A549 (cell line): ENCODE data around the gene HERC3. TPM values are rescaled to one million over a fixed set of nuclear protein-coding genes. Genes with fewer than 3 reads are reported as not detected.

Experiments
- ATAC-seq, 2 experiments: fragments of 200-7000 bp in 1 of 2; fragments of >200 bp in 1 of 2; cut with Nextera tagmentation in 1 of 2; cut with Tn5 transposase in 1 of 2; 3 replicates each; pipeline versions ENCODE4 v1.8.0 to v1.9.1; 2018 to 2020; ENCODE audit warnings: mild to moderate bottlenecking in 1 of 2, moderate library complexity in 1 of 2
- CTCF ChIA-PET: fragments of 300-600 bp; sonication (Branson Sonifier 250); formaldehyde crosslinking; extraction: SDS; loops from one replicate; lab custom pipeline; 2021; ENCODE audit warnings: antibody characterized with exemption, inconsistent platforms; lab: Yijun Ruan, JAX
- POLR2A ChIA-PET: fragments of 350-600 bp; formaldehyde crosslinking; extraction: SDS; loops from one replicate; lab custom pipeline; 2021; ENCODE audit warnings: antibody characterized with exemption, inconsistent platforms; lab: Yijun Ruan, JAX
- DNase-seq, 2 experiments: peaks; one replicate each; pipeline versions ENCODE4 v3.0.0 to v3.0.0-alpha.2; 2011 to 2016; ENCODE audit warnings: low read depth in 1 of 2, low spot score in 1 of 2
- FAIRE-seq: peaks from 2 replicates; lab custom pipeline; 2011; peaks lifted over from hg19 to GRCh38; lab: Jason Lieb, UNC
- H3K27ac ChIP-seq, 2 experiments: fragments of >200 bp; sonication (Bioruptor Twin); formaldehyde crosslinking; 3 replicates each; pipeline ENCODE4 v1.5.1; 2016 to 2017
- H3K4me1 ChIP-seq: fragments of >200 bp; sonication (Bioruptor Twin); formaldehyde crosslinking; 3 replicates; pipeline ENCODE4 v1.6.1; 2016
- H3K4me2 ChIP-seq: fragments of >200 bp; sonication (Bioruptor Twin); formaldehyde crosslinking; 3 replicates; pipeline ENCODE4 v1.6.1; 2016
- H3K4me3 ChIP-seq: fragments of >200 bp; sonication (Bioruptor Twin); formaldehyde crosslinking; 3 replicates; pipeline ENCODE4 v1.5.1; 2016
- H3K9me3 ChIP-seq: fragments of >200 bp; sonication (Bioruptor Twin); formaldehyde crosslinking; 3 replicates; pipeline ENCODE4 v1.6.1; 2016
- BHLHE40 ChIP-seq: IDR thresholded peaks from 2 replicates; pipeline ENCODE4 v1.6.1; 2012; ENCODE audit warnings: low read depth, low read length, inconsistent platforms
- CEBPB ChIP-seq, 2 experiments: fragments of >200 bp in 1 of 2; sonication (Bioruptor Twin) in 1 of 2; formaldehyde crosslinking in 1 of 2; IDR thresholded peaks; 2 replicates each; pipeline ENCODE4 v1.6.1; 2012 to 2016
- CHD2 ChIP-seq: fragments of 150-350 bp; IDR thresholded peaks from 2 replicates; pipeline ENCODE4 v1.6.1; 2014; ENCODE audit warnings: low read length; ENCODE audit not compliant: partially characterized antibody
- CHD4 ChIP-seq: fragments of 200-600 bp; sonication (generic); IDR thresholded peaks from 2 replicates; pipeline ENCODE4 v1.6.1; 2016; ENCODE audit warnings: antibody characterized with exemption, mild to moderate bottlenecking, borderline replicate concordance
- CTCF ChIP-seq: fragments of >200 bp; sonication (Bioruptor Twin); formaldehyde crosslinking; IDR thresholded peaks from 3 replicates; pipeline ENCODE4 v1.5.1; 2016
- E2F6 ChIP-seq: IDR thresholded peaks from 2 replicates; pipeline ENCODE4 v1.6.1; 2012; ENCODE audit warnings: low read depth, borderline replicate concordance
- EHF ChIP-seq: fragments of 250-450 bp; sonication (Bioruptor Pico); IDR thresholded peaks from 2 replicates; pipeline ENCODE4 v1.5.0; 2020; ENCODE audit warnings: mild to moderate bottlenecking
- ELK1 ChIP-seq: fragments of 150-350 bp; IDR thresholded peaks from 2 replicates; pipeline ENCODE4 v1.6.1; 2014; ENCODE audit warnings: low read depth, mild to moderate bottlenecking, low read length
- FOXS1 ChIP-seq: fragments of 250-450 bp; sonication (Bioruptor Pico); IDR thresholded peaks from 2 replicates; pipeline ENCODE4 v1.5.0; 2020; ENCODE audit warnings: mild to moderate bottlenecking, moderate library complexity
- GATA3 ChIP-seq: IDR thresholded peaks from 2 replicates; pipeline ENCODE4 v1.6.1; 2012; ENCODE audit warnings: borderline replicate concordance
- HEYL ChIP-seq: fragments of 250-450 bp; sonication (Bioruptor Pico); IDR thresholded peaks from 2 replicates; pipeline ENCODE4 v1.8.0; 2021; ENCODE audit warnings: mild to moderate bottlenecking, moderate library complexity
- HMGXB4 ChIP-seq: fragments of 250-450 bp; sonication (Bioruptor Pico); IDR thresholded peaks from 2 replicates; pipeline ENCODE4 v1.5.0; 2021; ENCODE audit warnings: mild to moderate bottlenecking, moderate library complexity, borderline replicate concordance
- HOXA7 ChIP-seq: fragments of 250-450 bp; sonication (Bioruptor Pico); IDR thresholded peaks from 2 replicates; pipeline ENCODE4 v1.5.0; 2020; ENCODE audit warnings: mild to moderate bottlenecking, moderate library complexity
- JUN ChIP-seq, 2 experiments: fragments of >200 bp; sonication (Bioruptor Twin); formaldehyde crosslinking; IDR thresholded peaks; 2 replicates in 1 of 2; 3 replicates in 1 of 2; pipeline ENCODE4 v1.6.1; 2016 to 2017
- KDM5A ChIP-seq: fragments of 200-600 bp; sonication (generic); IDR thresholded peaks from 2 replicates; pipeline ENCODE4 v1.6.1; 2016; ENCODE audit warnings: antibody characterized with exemption, mild to moderate bottlenecking
- MAFK ChIP-seq: fragments of 450-650 bp; IDR thresholded peaks from 2 replicates; pipeline ENCODE4 v1.6.1; 2014; ENCODE audit not compliant: partially characterized antibody
- MAZ ChIP-seq: fragments of 150-350 bp; IDR thresholded peaks from 2 replicates; pipeline ENCODE4 v1.6.1; 2014; ENCODE audit warnings: antibody characterized with exemption, low read depth, low read length, borderline replicate concordance
- MYC ChIP-seq: IDR thresholded peaks from 2 replicates; pipeline ENCODE4 v1.6.1; 2012; ENCODE audit warnings: mild to moderate bottlenecking, inconsistent platforms, low read length, improper control_type of control experiment, borderline replicate concordance
- NFE2L2 ChIP-seq: fragments of 150-350 bp; conservative IDR thresholded peaks from 2 replicates; pipeline ENCODE4 v1.6.1; 2014; ENCODE audit warnings: low read length
- NR3C1 ChIP-seq: fragments of >200 bp; sonication (Bioruptor Twin); formaldehyde crosslinking; IDR thresholded peaks from 3 replicates; pipeline ENCODE4 v1.6.1; 2017
- POLR2AphosphoS2 ChIP-seq: conservative IDR thresholded peaks from 2 replicates; pipeline ENCODE4 v1.6.1; 2012; ENCODE audit warnings: low read length, improper control_type of control experiment, inconsistent platforms
- RCOR1 ChIP-seq: fragments of 150-350 bp; IDR thresholded peaks from 2 replicates; pipeline ENCODE4 v1.6.1; 2014; ENCODE audit warnings: antibody characterized with exemption, low read length, low read depth
- RFX5 ChIP-seq: fragments of 450-650 bp; IDR thresholded peaks from 2 replicates; pipeline ENCODE4 v1.7.1; 2014; ENCODE audit warnings: antibody characterized with exemption, mild to moderate bottlenecking, moderate library complexity
- TFCP2L1 ChIP-seq: fragments of 250-450 bp; sonication (Bioruptor Pico); IDR thresholded peaks from 2 replicates; pipeline ENCODE4 v1.5.0; 2021; ENCODE audit warnings: mild to moderate bottlenecking
- ZC3H11A ChIP-seq: fragments of 450-650 bp; IDR thresholded peaks from 2 replicates; pipeline ENCODE4 v1.6.1; 2014; ENCODE audit warnings: antibody characterized with exemption, mild to moderate bottlenecking
- ZNF302 ChIP-seq: fragments of 250-450 bp; sonication (Bioruptor Pico); IDR thresholded peaks from 2 replicates; pipeline ENCODE4 v1.9.0; 2021; ENCODE audit warnings: inconsistent platforms, mild to moderate bottlenecking, moderate library complexity
- WGBS: methylation state at CpG from one replicate; pipeline ENCODE4 v1.1.6; 2017; ENCODE audit errors: missing lambda C conversion rate; 5-methylcytosine and 5-hydroxymethylcytosine counted together
- polyA plus RNA-seq, 4 experiments: library from polyadenylated mRNA; depleted of rRNA in 3 of 4; stranded (reverse); fragments of >200 nt; fragmentation: RNase III in 1 of 4; extraction: RNeasy Plus Mini Kit Qiagen cat#74134 plus additional on column Dnase treatment in 1 of 4; gene quantifications; 2 replicates in 3 of 4; 3 replicates in 1 of 4; pipeline ENCODE4 v1.2.3, GENCODE V29; 2011 to 2017
- TF ChIP-seq, protein P1 (sequence below): fragments of >200 bp; sonication (Bioruptor Twin); formaldehyde crosslinking; IDR thresholded peaks from 3 replicates; pipeline ENCODE4 v1.6.1; 2016
- TF ChIP-seq, protein P2 (sequence below): fragments of 250-450 bp; sonication (Bioruptor Pico); IDR thresholded peaks from 2 replicates; pipeline ENCODE4 v1.5.0; 2020; ENCODE audit warnings: low read depth, mild to moderate bottlenecking, moderate library complexity

HERC3 gene
- polyA plus RNA-seq, 2 of the 4 experiments (the other 2 are of a cell fraction), result 4.9 to 6.2 TPM

GRCh38 chr4:88645994-88646393 lies 53.7 kb downstream of the HERC3 start:
- H3K9me3 ChIP-seq, result no peaks in the 10 kb centered on the region; the same call in 2 of the 3 replicates
- H3K27ac ChIP-seq, result no peak overlapping the region
- no peak overlapping the region for H3K4me3 ChIP-seq
- H3K4me1 ChIP-seq, result no peaks in the 10 kb centered on the region
- DNase-seq (no peak), ATAC-seq (no peak), FAIRE-seq (no peak)
- CTCF ChIA-PET, result interaction anchor here (1.0 kb wide), 1 partner anchor 13 kb away, joined by 4 read pairs; no protein-coding TSS in a partner anchor
- WGBS, result 84% methylated on average over 1 of the region's 1 CpG
- no peak overlapping the region for H3K4me2 ChIP-seq
- no peak for TF ChIP-seq HOXA7 (CRISPR knock-in tag)
- TF ChIP-seq BHLHE40, result no peak
- TF ChIP-seq POLR2AphosphoS2, result no peak
- TF ChIP-seq HMGXB4, result no peak
- TF ChIP-seq MYC, result no peak
- no peak for TF ChIP-seq NR3C1
- TF ChIP-seq, protein P1, sequence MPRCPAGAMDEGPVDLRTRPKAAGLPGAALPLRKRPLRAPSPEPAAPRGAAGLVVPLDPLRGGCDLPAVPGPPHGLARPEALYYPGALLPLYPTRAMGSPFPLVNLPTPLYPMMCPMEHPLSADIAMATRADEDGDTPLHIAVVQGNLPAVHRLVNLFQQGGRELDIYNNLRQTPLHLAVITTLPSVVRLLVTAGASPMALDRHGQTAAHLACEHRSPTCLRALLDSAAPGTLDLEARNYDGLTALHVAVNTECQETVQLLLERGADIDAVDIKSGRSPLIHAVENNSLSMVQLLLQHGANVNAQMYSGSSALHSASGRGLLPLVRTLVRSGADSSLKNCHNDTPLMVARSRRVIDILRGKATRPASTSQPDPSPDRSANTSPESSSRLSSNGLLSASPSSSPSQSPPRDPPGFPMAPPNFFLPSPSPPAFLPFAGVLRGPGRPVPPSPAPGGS, result no peak
- TF ChIP-seq KDM5A, result no peak
- no peak for TF ChIP-seq NFE2L2
- TF ChIP-seq RFX5, result no peak
- no peak for TF ChIP-seq ELK1
- no peak for TF ChIP-seq ZNF302 (CRISPR knock-in tag)
- no peak for TF ChIP-seq CHD4
- no peak for TF ChIP-seq ZC3H11A
- TF ChIP-seq JUN (IDR thresholded peaks at IDR 0.05), result no peak
- no peak for TF ChIP-seq HEYL (CRISPR knock-in tag)
- TF ChIP-seq MAZ, result no peak
- POLR2A ChIA-PET, result no interaction called here

- ATAC-seq (no peak), DNase-seq (no peak), FAIRE-seq (no peak)
- Histone ChIP-seq H3K4me2 (no peak overlapping the region), H3K4me3 (no peak overlapping the region), H3K27ac (no peak overlapping the region), H3K9me3 (no peaks in the 10 kb centered on the region; the same call in 2 of the 3 replicates), H3K4me1 (no peaks in the 10 kb centered on the region)
- POLR2A ChIA-PET, result no interaction called here
- CTCF ChIA-PET, result interaction anchor here (1.0 kb wide), 1 partner anchor 13 kb away, joined by 4 read pairs; no protein-coding TSS in a partner anchor
- WGBS, result 91% methylated on average over 7 of the region's 7 CpGs
- no peak for TF ChIP-seq FOXS1 (CRISPR knock-in tag)
- no peak for TF ChIP-seq GATA3
- no peak for TF ChIP-seq RCOR1
- no peak for TF ChIP-seq MAFK
- TF ChIP-seq TFCP2L1, result no peak
- no peak for TF ChIP-seq JUN (IDR thresholded peaks at IDR 0.05)
- TF ChIP-seq CHD2, result no peak
- TF ChIP-seq CTCF, result no peak
- no peak for TF ChIP-seq E2F6
- TF ChIP-seq HOXA7 (CRISPR knock-in tag), result no peak
- no peak for TF ChIP-seq CEBPB (IDR thresholded peaks at IDR 0.05)
- no peak for TF ChIP-seq EHF (CRISPR knock-in tag)
- TF ChIP-seq, protein P2, sequence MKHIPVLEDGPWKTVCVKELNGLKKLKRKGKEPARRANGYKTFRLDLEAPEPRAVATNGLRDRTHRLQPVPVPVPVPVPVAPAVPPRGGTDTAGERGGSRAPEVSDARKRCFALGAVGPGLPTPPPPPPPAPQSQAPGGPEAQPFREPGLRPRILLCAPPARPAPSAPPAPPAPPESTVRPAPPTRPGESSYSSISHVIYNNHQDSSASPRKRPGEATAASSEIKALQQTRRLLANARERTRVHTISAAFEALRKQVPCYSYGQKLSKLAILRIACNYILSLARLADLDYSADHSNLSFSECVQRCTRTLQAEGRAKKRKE (CRISPR knock-in tag), result no peak
- TF ChIP-seq ELK1, result no peak
These were observed 54.4 kb downstream of the HERC3 start for GRCh38 chr4:88646528-88647280.
